ENCODE measurements around the gene POLL. TPM values are rescaled to one million over a fixed set of nuclear protein-coding genes. Genes with fewer than 3 reads are reported as not detected.

The POLL gene
- total RNA-seq, 1 experiment from 2014 or later: 36.1 TPM

GRCh38 chr10:101618871-101619270, 30.8 kb upstream of the POLL start:
- POLR2A ChIA-PET: no interaction called here
- in situ Hi-C loops (cut with HindIII; ENCODE audit: low pct_unique_long_range_greater_than_20kb, low sequenced_read_pairs): no loop called here
- DNase-seq (ENCODE audit: low read depth, low spot score) (no peak), ATAC-seq (no peak)
- Histone ChIP-seq H3K27me3 (ENCODE audit: control insufficient read depth, insufficient read depth, low read length) (no peaks in the 10 kb centered on the region), H3K9me3 (ENCODE audit: control insufficient read depth, insufficient read depth, low read depth, low read length) (no peaks in the 10 kb centered on the region), H3K4me3 (ENCODE audit: low read depth in 2 of 2, low read length in 2 of 2) (no peak overlapping the region), H3K4me1 (ENCODE audit: control insufficient read depth, insufficient read depth, low read length) (no peaks in the 10 kb centered on the region), H3K27ac (ENCODE audit: low read length) (no peak overlapping the region), H3K36me3 (ENCODE audit: control insufficient read depth, insufficient read depth, low read length) (no peaks in the 10 kb centered on the region; the same call in 1 of the 2 replicates)
- CTCF ChIA-PET: no interaction called here
- intact Hi-C loops (cut with micrococcal nuclease; ENCODE audit: unreplicated experiment): no loop called here
- BruUV-seq (replicated peaks): no TSS peak
- no peak for TF ChIP-seq SIN3A (IDR thresholded peaks at IDR 0.05; ENCODE audit: borderline replicate concordance, insufficient read depth, low read depth, low read length)
- no peak for TF ChIP-seq CTCF (IDR thresholded peaks at IDR 0.05)
- TF ChIP-seq POLR2AphosphoS5 (IDR thresholded peaks at IDR 0.05; ENCODE audit: low read depth, low read length): no peak
- no peak for TF ChIP-seq REST (IDR thresholded peaks at IDR 0.05; ENCODE audit: insufficient read depth in 1 of 2, low read depth in 2 of 2, low read length in 1 of 2)
- no peak for TF ChIP-seq TCF7L2 (IDR thresholded peaks at IDR 0.05; ENCODE audit: low read depth, low read length)

- in situ Hi-C loops (cut with HindIII; ENCODE audit: low pct_unique_long_range_greater_than_20kb, low sequenced_read_pairs): no loop called here
- Histone ChIP-seq H3K36me3 (ENCODE audit: control insufficient read depth, insufficient read depth, low read length) (no peaks in the 10 kb centered on the region; the same call in 1 of the 2 replicates), H3K9me3 (ENCODE audit: control insufficient read depth, insufficient read depth, low read depth, low read length) (no peaks in the 10 kb centered on the region), H3K4me1 (ENCODE audit: control insufficient read depth, insufficient read depth, low read length) (no peaks in the 10 kb centered on the region), H3K27me3 (ENCODE audit: control insufficient read depth, insufficient read depth, low read length) (no peaks in the 10 kb centered on the region), H3K27ac (ENCODE audit: low read length) (no peak overlapping the region), H3K4me3 (ENCODE audit: low read depth in 2 of 2, low read length in 2 of 2) (no peak overlapping the region)
- intact Hi-C loops (cut with micrococcal nuclease; ENCODE audit: unreplicated experiment): no loop called here
- TF ChIP-seq CTCF (IDR thresholded peaks at IDR 0.05): no peak
- TF ChIP-seq REST (IDR thresholded peaks at IDR 0.05; ENCODE audit: insufficient read depth in 1 of 2, low read depth in 2 of 2, low read length in 1 of 2): no peak
- TF ChIP-seq SIN3A (IDR thresholded peaks at IDR 0.05; ENCODE audit: borderline replicate concordance, insufficient read depth, low read depth, low read length): no peak
- TF ChIP-seq TCF7L2 (IDR thresholded peaks at IDR 0.05; ENCODE audit: low read depth, low read length): no peak
- TF ChIP-seq POLR2AphosphoS5 (IDR thresholded peaks at IDR 0.05; ENCODE audit: low read depth, low read length): no peak
- ChIA-PET POLR2A (no interaction called here), CTCF (interaction anchor here (0.5 to 1.4 kb wide), 2 partner anchors 14 to 15 kb away, joined by 4 to 6 read pairs; no protein-coding TSS in a partner anchor)
- BruUV-seq (replicated peaks): no TSS peak
- ATAC-seq: no peak
- DNase-seq (ENCODE audit: low read depth, low spot score): no peak
Measured at GRCh38 chr10:101617824-101618568, 29.9 kb upstream of the POLL start.

Measured in Panc1 (cell line).